Measurements from ENCODE around the gene PGLYRP2.

DNA sequence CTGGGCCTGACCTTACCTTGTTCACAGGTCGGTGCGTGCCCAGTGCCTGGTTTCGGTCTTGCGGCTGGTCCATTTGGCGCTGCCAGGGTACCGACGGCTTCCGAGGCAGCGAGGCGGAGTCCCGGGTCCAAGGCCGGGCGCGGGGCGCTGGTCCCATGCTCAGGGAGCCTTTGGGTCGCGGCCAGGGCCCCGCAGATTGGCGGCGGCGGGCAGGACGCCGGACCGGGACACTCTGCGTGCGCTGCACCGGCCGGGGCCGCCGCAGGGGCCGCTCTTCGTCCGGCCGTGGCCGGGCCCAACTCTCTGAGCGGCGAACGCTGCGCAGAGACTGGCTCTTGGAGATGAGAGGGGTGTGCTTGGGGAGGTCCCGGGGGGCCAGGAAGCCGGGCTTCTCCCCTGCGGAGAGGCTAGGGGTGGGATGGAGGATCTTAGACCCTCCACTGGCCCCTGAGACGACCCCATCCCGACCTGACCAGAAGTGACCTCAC, 26.2 kb downstream of the PGLYRP2 start:
- TF ChIP-seq POLR2AphosphoS5 (IDR thresholded peaks at IDR 0.05; ENCODE audit: low read depth, low read length) (no peak), POLR2A (IDR thresholded peaks at IDR 0.05; ENCODE audit: borderline replicate concordance, extremely low read depth, insufficient read depth, insufficient read length) (no peak), SP1 (IDR thresholded peaks at IDR 0.05; ENCODE audit: low read depth) (no peak), CTCF (IDR thresholded peaks at IDR 0.05 in 2 of 3, conservative IDR thresholded peaks at IDR 0.05 in 1 of 3; ENCODE audit: borderline replicate concordance in 1 of 3, insufficient read depth in 1 of 3, low read depth in 2 of 3, low read length in 2 of 3) (no peak), ZFX (IDR thresholded peaks at IDR 0.05) (no peak), RAD21 (IDR thresholded peaks at IDR 0.05; ENCODE audit: low read depth) (no peak), EZH2 (IDR thresholded peaks at IDR 0.05) (no peak), TCF7L2 (IDR thresholded peaks at IDR 0.05; ENCODE audit: borderline replicate concordance, extremely low read depth, insufficient read depth, insufficient read length) (no peak), ZNF274 (IDR thresholded peaks at IDR 0.05; ENCODE audit: low read depth, low read length) (no peak), ELF1 (IDR thresholded peaks at IDR 0.05; ENCODE audit: borderline replicate concordance, low read depth) (no peak)
- TF ChIP-seq, protein P1, sequence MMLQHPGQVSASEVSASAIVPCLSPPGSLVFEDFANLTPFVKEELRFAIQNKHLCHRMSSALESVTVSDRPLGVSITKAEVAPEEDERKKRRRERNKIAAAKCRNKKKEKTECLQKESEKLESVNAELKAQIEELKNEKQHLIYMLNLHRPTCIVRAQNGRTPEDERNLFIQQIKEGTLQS (IDR thresholded peaks at IDR 0.05) = no peak
